Stimulated activated CD8-positive, alpha-beta memory T cell treated with anti-CD3 and anti-CD28 coated beads, Interleukin-4, amount 100 ng/mL, for 48 hours (primary cell): ENCODE measurements around the gene AGK.

ENCODE experiments used
- DNase-seq: peaks from one replicate; pipeline ENCODE4 v3.0.0-alpha.2; 2020

Gene AGK

GRCh38 chr7:141649137-141649864 lies 98.1 kb downstream of the AGK start:
- DNase-seq = no peak

- DNase-seq = no peak
Measured at GRCh38 chr7:141649865-141650634, 98.8 kb downstream of the AGK start.

- no peak for DNase-seq
Measured at GRCh38 chr7:141651417-141651816, 100.2 kb downstream of the AGK start.

GRCh38 chr7:141652691-141653090 lies 101.5 kb downstream of the AGK start:
- no peak for DNase-seq

- peak; percentile 58 for DNase-seq
Measured at GRCh38 chr7:141654551-141654950, 103.3 kb downstream of the AGK start.

- DNase-seq = no peak
Measured at GRCh38 chr7:141659501-141659900, 108.3 kb downstream of the AGK start.

- no peak for DNase-seq
Measured at GRCh38 chr7:141660259-141660658, 109.0 kb downstream of the AGK start.

GRCh38 chr7:141663081-141663849 lies 112.1 kb downstream of the AGK start:
- no peak for DNase-seq

GRCh38 chr7:141664450-141664849 lies 113.2 kb downstream of the AGK start:
- DNase-seq = no peak

GRCh38 chr7:141665208-141666035 lies 114.2 kb downstream of the AGK start:
- DNase-seq = no peak

- no peak for DNase-seq
Measured at GRCh38 chr7:141666071-141666470, 114.9 kb downstream of the AGK start.

GRCh38 chr7:141668853-141669252 lies 117.6 kb downstream of the AGK start:
- no peak for DNase-seq

- no peak for DNase-seq
Measured at GRCh38 chr7:141671705-141672496, 120.7 kb downstream of the AGK start.

- no peak for DNase-seq
Measured at GRCh38 chr7:141673346-141673745, 122.1 kb downstream of the AGK start.

- DNase-seq = no peak
Measured at GRCh38 chr7:141674171-141674671, 123.0 kb downstream of the AGK start.

- no peak for DNase-seq
Measured at GRCh38 chr7:141674702-141675101, 123.5 kb downstream of the AGK start.

- peak; percentile 47 for DNase-seq
Measured at GRCh38 chr7:141675436-141676215, 124.4 kb downstream of the AGK start.

- no peak for DNase-seq
Measured at GRCh38 chr7:141676618-141677017, 125.4 kb downstream of the AGK start.

- DNase-seq = no peak
Measured at GRCh38 chr7:141679014-141679413, 127.8 kb downstream of the AGK start.

- DNase-seq = no peak
Measured at GRCh38 chr7:141685285-141686023, 134.2 kb downstream of the AGK start.
